ENCODE results near the gene ABHD6. TPM values are rescaled to one million over a fixed set of nuclear protein-coding genes. Genes with fewer than 3 reads are reported as not detected.

The ABHD6 gene
- total RNA-seq, 2 donors from 2014 or later, result 16.5 to 24.5 TPM

GRCh38 chr3:58190882-58191281, 46.7 kb upstream of the ABHD6 start:
- no peak for DNase-seq
- Histone ChIP-seq H3K9me3 (no peaks in the 10 kb centered on the region), H3K36me3 (no peaks in the 10 kb centered on the region), H3K4me1 (no peaks in the 10 kb centered on the region), H3K9ac (ENCODE audit: low read depth in 2 of 2, low read length in 2 of 2) (no peak overlapping the region), H3K4me3 (no peak overlapping the region), H3K27ac (no peak overlapping the region), H3K27me3 (no peaks in the 10 kb centered on the region)
- intact Hi-C loops (cut with DNase I), result no loop called here
- TF ChIP-seq, protein P1, sequence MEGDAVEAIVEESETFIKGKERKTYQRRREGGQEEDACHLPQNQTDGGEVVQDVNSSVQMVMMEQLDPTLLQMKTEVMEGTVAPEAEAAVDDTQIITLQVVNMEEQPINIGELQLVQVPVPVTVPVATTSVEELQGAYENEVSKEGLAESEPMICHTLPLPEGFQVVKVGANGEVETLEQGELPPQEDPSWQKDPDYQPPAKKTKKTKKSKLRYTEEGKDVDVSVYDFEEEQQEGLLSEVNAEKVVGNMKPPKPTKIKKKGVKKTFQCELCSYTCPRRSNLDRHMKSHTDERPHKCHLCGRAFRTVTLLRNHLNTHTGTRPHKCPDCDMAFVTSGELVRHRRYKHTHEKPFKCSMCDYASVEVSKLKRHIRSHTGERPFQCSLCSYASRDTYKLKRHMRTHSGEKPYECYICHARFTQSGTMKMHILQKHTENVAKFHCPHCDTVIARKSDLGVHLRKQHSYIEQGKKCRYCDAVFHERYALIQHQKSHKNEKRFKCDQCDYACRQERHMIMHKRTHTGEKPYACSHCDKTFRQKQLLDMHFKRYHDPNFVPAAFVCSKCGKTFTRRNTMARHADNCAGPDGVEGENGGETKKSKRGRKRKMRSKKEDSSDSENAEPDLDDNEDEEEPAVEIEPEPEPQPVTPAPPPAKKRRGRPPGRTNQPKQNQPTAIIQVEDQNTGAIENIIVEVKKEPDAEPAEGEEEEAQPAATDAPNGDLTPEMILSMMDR (IDR thresholded peaks at IDR 0.05), result no peak

GRCh38 chr3:58191361-58191991, 46.1 kb upstream of the ABHD6 start:
- Histone ChIP-seq H3K9me3 (no peaks in the 10 kb centered on the region), H3K9ac (ENCODE audit: low read depth in 2 of 2, low read length in 2 of 2) (no peak overlapping the region), H3K27ac (no peak overlapping the region), H3K4me1 (no peaks in the 10 kb centered on the region), H3K4me3 (no peak overlapping the region), H3K36me3 (no peaks in the 10 kb centered on the region), H3K27me3 (no peaks in the 10 kb centered on the region)
- TF ChIP-seq, protein P1 (IDR thresholded peaks at IDR 0.05), result no peak
- no peak for DNase-seq
- intact Hi-C loops (cut with DNase I), result no loop called here

- H3K9me3 ChIP-seq, result no peaks in the 10 kb centered on the region
- no peaks in the 10 kb centered on the region for H3K36me3 ChIP-seq
- H3K27me3 ChIP-seq, result no peaks in the 10 kb centered on the region
- H3K4me3 ChIP-seq, result no peak overlapping the region
- no peak overlapping the region for H3K27ac ChIP-seq
- H3K9ac ChIP-seq (ENCODE audit: low read depth in 2 of 2, low read length in 2 of 2), result no peak overlapping the region
- intact Hi-C loops (cut with DNase I), result no loop called here
- no peaks in the 10 kb centered on the region for H3K4me1 ChIP-seq
- DNase-seq, result no peak
- TF ChIP-seq, protein P1 (IDR thresholded peaks at IDR 0.05), result no peak
Observed at GRCh38 chr3:58192069-58192468, 45.5 kb upstream of the ABHD6 start.

- Histone ChIP-seq H3K4me3 (no peak overlapping the region), H3K36me3 (no peaks in the 10 kb centered on the region), H3K27me3 (no peaks in the 10 kb centered on the region), H3K9me3 (no peaks in the 10 kb centered on the region), H3K27ac (no peak overlapping the region), H3K9ac (ENCODE audit: low read depth in 2 of 2, low read length in 2 of 2) (no peak overlapping the region), H3K4me1 (no peaks in the 10 kb centered on the region)
- no peak for DNase-seq
- TF ChIP-seq, protein P1 (IDR thresholded peaks at IDR 0.05), result no peak
- intact Hi-C loops (cut with DNase I), result no loop called here
Observed at GRCh38 chr3:58193682-58194407, 43.7 kb upstream of the ABHD6 start.

DNA sequence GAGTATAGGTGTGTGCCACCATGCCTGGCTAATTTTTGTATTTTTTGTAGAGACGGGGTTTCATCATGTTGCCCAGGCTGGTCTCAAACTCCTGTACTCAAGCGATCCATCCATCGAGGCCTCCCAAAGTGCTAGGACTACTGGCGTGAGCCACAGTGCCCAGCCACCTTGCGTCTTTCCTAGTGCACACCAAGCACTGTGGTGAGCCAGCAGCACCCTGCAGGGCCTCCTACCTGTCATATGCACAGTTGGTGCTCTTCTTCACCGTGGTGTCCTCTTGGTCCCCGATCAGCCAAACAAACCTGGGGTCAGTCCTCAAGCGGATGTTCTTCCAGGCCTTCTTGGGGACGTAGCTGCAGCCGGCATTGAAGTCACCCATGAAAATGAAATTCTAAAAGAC, 40.0 kb upstream of the ABHD6 start:
- intact Hi-C loops (cut with DNase I), result no loop called here
- H3K27ac ChIP-seq, result no peak overlapping the region
- no peaks in the 10 kb centered on the region for H3K36me3 ChIP-seq
- H3K4me1 ChIP-seq, result no peaks in the 10 kb centered on the region
- TF ChIP-seq, protein P1 (IDR thresholded peaks at IDR 0.05), result no peak
- no peaks in the 10 kb centered on the region for H3K9me3 ChIP-seq
- H3K27me3 ChIP-seq, result no peaks in the 10 kb centered on the region
- no peak overlapping the region for H3K9ac ChIP-seq (ENCODE audit: low read depth in 2 of 2, low read length in 2 of 2)
- no peak for DNase-seq
- no peak overlapping the region for H3K4me3 ChIP-seq

Data from colonic mucosa (tissue), 4 donors.